Measurements from ENCODE around the gene ZGPAT.

DNA sequence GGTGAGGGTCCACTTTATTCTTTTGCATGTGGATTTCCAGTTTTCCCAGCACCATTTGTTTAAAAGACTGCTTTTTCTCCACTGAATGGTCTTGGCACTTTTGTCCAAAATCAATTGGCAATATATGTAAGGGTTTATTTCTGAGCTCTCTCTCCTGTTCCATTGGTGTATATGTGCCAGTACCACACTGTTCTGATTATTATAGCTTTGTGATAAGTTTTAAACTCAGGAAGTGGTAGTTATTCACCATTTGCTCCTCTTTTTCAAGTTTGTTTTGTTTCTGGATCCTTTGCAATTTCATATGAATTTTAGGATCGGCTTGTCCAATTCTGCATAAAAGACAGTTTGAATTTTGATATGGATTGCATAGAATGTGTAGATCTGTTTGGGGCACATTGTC, 4.4 kb downstream of the ZGPAT start:
- TF ChIP-seq, protein P1, sequence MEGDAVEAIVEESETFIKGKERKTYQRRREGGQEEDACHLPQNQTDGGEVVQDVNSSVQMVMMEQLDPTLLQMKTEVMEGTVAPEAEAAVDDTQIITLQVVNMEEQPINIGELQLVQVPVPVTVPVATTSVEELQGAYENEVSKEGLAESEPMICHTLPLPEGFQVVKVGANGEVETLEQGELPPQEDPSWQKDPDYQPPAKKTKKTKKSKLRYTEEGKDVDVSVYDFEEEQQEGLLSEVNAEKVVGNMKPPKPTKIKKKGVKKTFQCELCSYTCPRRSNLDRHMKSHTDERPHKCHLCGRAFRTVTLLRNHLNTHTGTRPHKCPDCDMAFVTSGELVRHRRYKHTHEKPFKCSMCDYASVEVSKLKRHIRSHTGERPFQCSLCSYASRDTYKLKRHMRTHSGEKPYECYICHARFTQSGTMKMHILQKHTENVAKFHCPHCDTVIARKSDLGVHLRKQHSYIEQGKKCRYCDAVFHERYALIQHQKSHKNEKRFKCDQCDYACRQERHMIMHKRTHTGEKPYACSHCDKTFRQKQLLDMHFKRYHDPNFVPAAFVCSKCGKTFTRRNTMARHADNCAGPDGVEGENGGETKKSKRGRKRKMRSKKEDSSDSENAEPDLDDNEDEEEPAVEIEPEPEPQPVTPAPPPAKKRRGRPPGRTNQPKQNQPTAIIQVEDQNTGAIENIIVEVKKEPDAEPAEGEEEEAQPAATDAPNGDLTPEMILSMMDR (IDR thresholded peaks at IDR 0.05; ENCODE audit: low read depth, low read length, poor library complexity, severe bottlenecking): no peak
- TF ChIP-seq EZH2phosphoT487 (IDR thresholded peaks at IDR 0.05; ENCODE audit: borderline replicate concordance, low read length): no peak

All from DOHH2 (cell line).